GM19324 (cell line): ENCODE results near the gene THOC1.

Experiments
- ATAC-seq: cut with Tn5 transposase; IDR thresholded peaks from one replicate; pipeline ENCODE4 v1.9.1; 2021; ENCODE audit warnings: mild to moderate bottlenecking, moderate library complexity; ENCODE audit not compliant: unreplicated experiment, low FRiP score

Gene THOC1

DNA sequence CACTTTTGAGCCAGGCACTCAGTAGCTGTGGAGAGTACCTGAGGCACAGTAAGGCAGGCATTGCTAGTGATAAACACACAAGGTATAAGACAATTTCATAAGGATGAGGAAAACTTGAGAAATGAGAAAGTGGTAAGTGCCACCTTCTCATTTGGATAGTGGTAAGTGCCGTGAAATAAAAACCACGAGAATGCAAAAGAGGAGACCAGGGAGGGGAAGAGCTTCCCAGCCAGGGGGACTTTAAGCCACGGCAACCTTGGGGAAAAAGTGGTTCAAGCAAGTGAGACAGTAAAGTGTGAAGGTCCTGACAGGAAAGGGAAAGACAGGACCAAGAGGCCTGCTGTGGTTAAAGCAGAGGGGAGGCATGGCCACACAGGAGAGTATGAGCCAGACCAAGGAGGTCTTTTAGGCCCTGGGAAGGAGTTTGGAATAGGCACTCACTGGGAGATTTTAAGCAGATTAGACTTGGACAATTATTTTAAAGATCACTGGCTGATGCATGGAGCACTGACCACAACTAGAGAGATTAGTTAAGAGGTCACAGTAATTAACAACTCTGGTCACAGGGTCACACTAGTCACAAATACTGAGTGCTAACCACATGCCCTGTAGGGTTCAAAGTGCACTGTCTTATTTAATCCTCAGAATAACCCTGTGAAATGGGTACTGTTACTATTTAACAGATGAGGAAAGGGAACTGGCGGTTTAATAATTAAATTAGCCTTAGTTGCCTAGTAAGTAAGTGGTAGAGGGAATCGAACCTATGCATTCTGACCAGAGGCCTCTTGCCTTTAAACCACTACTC is 50.1 kb downstream of the THOC1 start:
- no peak for ATAC-seq

DNA sequence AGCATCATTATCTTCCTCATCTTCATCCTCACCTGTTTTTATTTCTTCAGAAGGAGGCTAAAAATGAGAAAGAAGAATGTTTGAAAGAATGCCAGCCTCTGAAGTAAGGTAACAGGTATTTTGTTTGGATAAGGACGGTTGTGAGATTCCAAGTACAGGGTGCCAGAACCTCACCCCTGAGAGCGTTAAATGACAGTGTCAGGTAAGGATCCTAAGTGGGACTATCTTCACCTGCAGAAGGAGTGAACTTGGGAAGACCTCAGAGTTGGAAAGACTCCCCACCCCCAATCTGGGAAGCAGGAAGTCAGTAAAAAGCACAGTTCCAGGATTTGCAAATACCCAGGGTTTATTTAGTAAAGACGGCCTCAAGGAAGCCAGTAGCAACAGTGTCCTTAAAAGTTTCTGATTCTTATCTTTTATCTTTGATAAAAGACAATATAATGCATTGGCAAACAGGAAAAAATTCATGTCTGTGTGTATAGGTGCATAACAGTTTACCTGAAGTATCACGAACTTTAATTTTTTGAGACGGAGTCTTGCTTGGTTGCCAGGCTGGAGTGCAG is 52.3 kb downstream of the THOC1 start:
- no peak for ATAC-seq

DNA sequence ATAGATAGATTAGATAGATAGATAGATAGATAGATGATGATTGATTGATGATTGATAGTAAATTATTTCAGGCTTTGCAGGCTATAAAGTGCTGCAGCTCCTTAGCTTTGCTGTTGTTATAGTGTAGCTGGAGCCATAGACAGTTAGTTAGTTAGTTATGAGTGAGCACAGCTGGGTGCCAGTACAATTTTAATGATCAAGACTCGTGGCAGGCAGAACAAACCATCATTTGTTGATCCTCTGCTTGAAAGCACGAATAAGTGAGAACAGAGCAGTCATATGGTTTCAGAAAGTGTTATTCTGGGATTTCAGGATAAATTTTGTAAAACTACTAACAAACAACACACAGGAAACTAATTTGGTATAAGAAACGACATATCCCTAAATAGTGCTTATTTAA is 53.9 kb downstream of the THOC1 start:
- ATAC-seq, result no peak

DNA sequence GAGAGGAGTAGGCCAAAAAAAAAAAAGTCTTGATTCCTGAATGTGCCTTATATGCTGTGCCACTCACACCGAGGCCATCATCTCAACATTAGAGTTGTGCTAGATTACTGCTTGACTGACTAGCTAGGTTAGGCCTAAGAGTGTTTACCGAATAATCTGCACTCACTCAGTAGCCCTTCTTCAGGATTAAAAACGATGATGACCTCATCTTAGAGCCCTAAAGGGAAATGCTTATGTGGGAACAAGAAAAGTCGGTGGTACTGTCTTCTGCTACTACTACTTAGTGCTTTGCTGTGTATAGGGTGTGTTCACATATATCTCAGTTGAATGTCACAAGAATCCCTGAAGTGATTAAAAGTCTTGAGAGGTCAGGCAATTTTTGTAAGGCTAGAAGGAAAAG is 54.3 kb downstream of the THOC1 start:
- ATAC-seq, result no peak

DNA sequence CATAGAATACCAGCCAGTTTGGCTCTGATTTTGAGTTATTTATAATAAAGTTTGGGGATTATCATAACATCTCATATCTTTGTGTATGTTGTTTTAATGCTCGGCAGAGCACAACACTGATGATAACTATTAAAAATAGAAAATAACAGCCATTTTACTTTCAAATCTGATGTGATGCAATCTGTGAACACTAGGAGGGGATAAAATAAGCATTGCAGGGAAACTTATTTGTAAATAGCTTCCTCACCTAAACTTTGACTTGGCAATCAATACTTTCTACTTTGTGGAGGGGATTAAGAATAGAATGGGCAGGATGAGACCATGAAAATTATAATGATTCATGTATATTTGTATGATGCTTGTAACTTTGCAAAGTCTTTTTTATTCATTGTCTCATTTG is 55.1 kb downstream of the THOC1 start:
- no peak for ATAC-seq

DNA sequence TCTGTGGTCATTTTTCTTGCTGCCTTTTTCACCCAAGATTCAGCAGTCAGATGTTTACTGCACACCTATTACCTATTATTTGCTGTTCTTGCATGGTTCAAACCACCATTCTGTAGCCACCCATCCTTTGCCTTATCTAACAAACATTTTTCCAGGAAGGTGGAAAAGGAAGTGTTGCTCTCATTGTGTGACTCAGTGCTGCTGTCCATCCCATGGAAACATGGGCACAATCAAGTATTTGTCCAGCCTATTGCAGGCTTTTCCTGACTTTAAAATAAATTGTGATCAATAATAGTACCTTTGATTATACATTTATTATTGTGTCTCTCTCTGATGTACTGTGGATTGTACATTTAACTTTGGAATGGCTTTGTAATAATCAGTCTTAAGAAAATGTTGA is 56.3 kb downstream of the THOC1 start:
- no peak for ATAC-seq

DNA sequence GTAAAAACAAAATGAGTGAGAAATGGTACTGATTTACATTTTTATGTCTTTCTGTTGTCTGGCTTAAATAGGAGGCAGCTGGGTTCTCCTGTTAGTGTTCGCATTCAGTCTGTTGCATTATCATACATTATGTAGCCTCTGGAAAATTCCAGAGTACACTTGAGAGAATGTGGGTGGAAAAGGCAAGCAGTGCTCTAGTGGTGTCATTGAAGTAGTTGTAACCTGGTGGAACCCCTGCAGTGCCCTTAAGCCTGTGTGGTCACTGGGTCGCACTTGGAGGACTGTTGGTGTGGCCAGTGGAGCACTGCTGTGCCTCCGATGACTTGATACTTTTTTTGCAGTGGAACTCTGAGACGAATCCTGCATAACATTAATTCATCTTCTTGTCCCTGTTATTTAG is 57.1 kb downstream of the THOC1 start:
- no peak for ATAC-seq

DNA sequence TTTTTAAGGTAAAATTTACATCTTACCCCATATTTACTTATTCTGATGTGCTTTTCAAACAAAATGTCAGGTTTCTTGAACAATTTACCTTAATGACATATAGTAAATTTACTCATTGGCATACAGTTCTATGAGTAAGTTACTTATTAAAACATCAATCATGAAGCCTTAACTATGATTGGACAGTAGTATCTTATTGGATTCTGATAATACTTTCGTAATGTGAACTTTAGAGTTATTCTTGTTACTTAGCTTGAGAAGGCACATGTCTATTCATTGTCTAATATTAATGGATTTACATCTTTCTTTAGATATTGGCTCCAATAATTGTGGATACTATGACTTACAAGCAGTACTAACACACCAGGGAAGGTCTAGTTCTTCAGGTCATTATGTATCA is 57.8 kb downstream of the THOC1 start:
- ATAC-seq, result no peak

DNA sequence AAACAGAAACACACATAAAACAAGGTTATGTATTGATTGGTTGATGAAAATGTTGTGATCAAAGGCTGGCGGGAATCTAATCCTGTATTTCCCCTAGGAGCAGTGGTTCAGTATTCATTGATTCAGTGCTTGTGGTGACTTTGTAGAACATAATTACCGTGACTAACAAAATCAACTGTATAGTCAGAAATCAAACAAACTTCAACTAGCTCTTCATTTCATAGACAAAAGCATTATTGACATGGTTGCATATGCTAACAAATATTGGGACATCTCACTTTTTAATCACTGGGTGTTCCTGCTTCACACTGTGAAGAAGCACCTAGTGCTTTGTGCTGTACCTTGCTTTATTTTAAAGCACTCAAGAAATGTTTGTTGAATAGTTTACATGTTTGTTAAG is 68.1 kb downstream of the THOC1 start:
- no peak for ATAC-seq

DNA sequence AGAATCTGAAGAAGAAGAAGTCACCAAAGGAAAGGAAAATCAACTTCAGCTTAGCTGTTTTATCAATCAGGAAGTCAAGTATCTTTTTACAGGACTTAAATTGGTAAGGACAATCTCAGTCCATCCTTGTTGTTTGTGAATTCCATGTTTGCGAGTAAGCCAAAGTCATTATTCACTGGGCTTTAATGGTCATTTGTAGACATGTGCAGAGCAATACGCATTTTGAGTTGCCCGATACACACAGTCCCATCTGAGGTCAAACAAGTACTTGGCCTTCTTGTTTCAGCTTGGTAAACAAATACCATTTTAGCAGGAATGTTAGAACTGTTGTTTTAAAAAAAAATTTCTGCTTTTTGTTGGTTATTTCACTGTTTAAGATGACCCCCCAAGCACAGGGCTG is 68.6 kb downstream of the THOC1 start:
- no peak for ATAC-seq

DNA sequence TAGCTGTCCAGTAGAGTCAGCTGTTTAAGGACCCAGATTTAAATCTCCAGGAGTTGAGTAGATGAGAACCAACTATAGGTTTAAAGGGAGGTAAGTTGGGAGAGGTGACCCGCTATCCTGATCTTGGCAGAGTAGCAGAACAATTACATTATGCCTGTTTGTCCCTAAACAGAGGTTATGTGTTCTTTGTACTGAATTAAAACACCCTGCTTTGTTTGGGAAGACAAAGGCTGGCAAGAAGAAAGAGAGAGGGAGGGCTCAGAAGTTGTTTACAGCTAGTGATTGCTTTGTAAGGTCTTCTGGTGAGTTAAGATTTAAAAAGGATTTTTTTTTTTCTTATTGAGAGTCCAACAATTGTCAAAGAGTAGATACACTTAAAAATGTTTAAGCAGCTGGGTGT is 72.2 kb downstream of the THOC1 start:
- ATAC-seq, result no peak

DNA sequence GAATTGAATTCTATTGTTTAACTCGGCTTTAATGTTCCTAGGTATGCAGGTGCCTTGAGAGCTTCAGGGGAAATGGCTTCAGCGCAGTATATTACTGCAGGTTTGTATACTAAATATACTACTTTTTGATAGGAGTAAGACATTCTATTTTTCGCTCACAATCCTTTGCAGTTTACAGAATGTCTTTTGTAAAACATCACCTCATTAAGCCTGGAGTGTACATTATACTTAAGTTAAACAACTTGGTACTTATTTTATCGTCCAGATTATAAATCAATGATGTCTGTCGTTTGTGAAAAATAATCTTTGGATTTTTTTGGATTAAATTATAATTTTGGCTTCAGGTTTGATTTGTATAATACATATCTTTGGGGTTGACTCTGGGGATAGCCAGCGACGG is 75.0 kb downstream of the THOC1 start:
- ATAC-seq, result no peak

DNA sequence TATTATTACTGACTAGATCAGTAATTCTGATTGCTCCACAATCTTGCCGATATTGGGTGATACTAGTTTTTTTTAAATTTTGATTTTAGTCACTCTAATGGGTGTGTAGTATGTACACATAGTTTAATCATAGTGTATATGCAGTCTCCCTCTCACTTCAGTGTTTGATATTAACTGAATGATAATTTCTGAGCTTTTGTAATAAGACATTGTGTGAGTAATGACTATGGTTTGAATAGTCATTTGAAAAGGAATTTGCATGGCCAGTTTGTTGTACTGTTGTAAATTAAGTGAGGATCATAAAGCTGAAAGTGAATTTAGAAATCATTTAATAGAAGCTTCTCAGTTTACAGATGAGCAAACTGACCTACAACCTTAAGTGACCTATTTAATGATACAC is 76.1 kb downstream of the THOC1 start:
- no peak for ATAC-seq

DNA sequence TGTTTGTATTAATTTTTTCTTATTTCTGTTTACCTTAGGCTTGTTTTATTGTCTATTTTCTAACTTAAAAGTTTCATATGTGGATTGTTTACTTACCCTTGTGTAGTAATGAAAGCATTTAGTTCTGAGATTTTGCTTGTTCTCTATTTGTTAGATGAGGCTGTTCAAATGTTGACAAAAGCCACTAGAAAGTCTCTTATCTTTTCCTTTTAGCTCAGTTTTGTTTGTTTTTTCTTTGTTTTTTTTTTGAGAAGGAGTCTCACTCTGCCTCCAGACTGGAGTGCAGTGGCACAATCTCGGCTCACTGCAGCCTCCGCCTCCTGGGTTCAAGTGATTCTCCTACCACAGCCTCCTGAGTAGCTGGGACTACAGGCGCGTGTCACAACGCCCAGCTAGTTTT is 78.6 kb downstream of the THOC1 start:
- ATAC-seq, result no peak

DNA sequence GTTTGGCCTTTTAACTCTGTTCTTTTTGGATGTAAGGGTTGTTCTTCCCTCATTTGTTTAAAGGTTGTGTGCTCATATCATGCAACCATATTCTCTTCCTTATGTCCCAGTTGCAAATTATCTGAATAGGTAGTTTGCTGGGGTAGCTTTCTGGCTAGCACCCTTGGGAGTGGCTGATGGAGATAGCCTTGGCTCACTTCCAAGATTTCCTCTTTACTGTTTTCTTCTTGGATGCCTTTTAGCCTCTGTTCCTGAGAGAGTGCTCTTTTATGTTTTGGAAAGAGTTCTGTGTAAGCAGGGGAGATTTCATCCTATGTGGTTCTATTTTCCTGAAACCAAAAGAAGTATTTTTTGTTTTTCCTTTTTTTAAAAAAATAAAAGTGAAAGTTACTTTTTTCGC is 84.1 kb downstream of the THOC1 start:
- ATAC-seq, result no peak

DNA sequence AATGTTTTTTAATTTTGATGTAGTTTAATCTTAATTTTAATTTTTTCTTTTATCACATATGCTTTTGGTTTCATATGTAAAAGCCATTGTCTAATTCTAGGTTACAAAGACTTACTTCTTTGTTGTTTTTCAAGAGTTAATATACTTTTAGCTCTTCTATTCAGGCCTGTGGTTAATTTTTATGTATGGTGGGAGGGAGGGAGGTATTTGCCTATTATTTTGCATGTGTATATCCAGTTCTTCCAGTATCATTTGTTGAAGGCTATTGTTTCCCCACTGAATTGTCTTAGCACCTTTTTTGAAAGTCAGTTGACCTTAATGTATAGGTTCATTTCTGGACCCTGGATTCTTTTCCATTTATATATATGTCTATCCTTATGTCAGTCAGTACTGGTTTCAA is 86.1 kb downstream of the THOC1 start:
- ATAC-seq, result no peak

DNA sequence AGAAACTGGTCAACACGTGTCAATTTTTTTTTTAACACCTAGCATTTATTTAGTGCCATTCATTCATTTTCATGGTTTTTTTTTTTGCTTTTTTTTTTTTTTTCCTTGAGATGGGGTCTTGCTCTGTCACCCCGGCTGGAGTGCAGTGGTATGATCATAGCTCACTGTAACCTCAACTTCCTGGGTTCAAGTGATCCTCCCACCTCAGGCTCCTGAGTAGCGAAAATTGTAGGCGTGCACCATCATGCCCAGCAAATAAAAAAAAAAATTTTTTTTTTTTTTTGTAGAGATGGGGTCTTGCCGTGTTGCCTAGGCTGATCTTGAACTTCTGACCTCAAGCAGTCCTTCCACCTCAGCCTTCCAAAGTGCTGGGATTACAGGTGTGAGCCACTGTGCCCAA is 88.3 kb downstream of the THOC1 start:
- ATAC-seq, result no peak

DNA sequence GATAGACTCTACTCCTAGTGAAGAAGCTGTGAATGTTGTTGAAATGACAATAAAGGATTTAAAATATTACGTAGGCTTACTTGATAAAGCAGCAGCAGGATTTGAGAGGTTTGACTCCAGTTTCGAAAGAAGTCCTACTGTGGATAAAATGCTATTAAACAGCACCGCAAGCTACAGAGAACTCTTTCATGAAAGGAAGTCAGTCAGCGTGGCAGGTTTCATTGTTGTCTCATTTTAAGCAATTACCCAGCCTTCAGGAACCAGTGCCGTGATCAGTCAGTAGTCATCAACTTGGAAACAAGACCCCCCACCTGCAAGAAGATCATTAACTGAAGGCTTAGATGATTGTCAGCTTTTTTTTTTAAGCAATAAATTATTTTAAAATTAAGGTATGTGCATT is 95.5 kb downstream of the THOC1 start:
- no peak for ATAC-seq
